ENCODE measurements around the gene ARAP1.

ARAP1 gene

GRCh38 chr11:72743321-72744221 is 8.6 kb downstream of the ARAP1 start:
- no peak for DNase-seq (ENCODE audit: low read depth, low spot score)

- no peak for DNase-seq (ENCODE audit: low read depth, low spot score)
Observed at GRCh38 chr11:72742513-72743320, 9.5 kb downstream of the ARAP1 start.

GRCh38 chr11:72741849-72742512 is 10.2 kb downstream of the ARAP1 start:
- DNase-seq (ENCODE audit: low read depth, low spot score), result no peak

- no peak for DNase-seq (ENCODE audit: low read depth, low spot score)
Observed at GRCh38 chr11:72741429-72741833, 10.8 kb downstream of the ARAP1 start.

DNA sequence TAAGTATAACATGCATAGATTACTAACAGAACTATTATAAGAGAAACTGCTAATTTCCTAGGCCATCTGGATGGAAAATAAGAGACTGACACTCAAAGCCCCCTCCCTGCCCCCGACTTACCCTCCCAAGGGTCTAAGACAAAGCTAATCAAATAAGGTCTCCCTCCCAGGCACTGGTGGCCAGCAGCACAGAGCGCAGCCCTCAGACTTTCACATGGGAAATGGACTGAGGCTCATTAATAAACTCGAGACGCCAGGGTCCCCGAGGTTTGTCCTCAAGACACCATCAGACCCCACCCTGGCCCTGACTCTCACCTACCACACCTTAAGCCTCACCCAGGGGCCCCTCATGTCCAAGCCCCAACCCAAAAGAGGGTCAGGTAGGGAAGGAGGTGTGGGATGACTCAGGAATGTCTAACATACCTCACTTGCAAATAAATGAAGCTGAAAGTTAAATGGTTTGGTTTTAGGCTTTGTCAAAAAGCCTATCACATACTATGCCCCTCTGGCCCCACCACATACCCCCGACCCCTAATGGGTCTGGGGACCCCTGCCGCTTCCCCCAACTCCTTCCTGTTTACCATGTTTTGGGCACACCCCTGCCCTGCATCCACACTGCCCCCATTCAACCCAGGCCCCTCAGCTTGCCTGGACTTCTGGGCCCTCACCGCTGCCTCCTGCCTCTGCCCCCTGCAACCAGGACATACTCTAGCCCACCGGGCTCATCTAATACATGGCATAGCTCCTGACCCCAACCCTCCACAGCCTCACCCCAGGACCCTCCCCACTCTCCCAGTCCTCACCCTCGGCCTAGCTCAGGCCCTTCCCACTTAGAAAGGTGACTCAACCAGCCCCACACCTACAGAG is 11.4 kb downstream of the ARAP1 start:
- DNase-seq (ENCODE audit: low read depth, low spot score), result no peak

- no peak for DNase-seq (ENCODE audit: low read depth, low spot score)
Observed at GRCh38 chr11:72740060-72740424, 12.2 kb downstream of the ARAP1 start.

DNA sequence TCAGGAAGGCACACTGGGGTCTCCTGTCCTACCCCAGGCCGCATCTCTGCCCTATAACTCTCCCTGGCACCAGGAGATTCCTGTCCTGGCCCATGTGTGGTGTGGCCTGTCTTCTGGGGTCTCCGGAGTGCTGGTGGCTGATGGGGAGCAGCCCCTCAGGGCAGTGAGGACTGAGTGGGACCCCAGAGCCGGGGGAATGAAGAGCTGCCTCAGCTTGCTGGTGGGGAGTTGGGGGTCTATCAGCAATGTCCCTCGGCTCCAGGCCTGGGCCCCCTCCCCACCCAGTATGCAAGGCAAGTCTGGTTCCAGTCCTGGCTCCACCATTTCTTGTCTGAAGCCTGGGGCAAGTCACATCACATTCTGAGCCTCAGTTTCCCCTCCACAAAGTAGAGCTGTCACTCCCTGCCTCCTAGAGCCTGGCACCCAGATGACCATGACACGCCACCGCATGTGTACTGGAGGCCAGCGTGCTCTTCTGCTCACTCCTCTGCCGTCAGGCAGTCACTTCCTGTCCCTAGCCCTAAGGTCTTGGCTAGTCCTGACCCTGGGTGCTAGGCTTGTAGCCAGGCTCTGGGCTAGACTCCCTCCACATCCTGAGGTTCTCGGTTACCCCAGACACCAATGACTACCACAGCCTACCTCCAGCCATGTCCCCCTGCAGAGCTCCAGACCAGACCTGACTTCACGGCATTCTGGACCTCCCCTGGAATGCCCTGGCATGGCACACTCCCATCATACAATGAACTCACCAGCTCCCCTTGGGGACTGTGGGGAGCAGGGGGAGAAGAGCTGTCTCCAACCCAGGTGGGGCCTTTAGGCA is 12.8 kb downstream of the ARAP1 start:
- no peak for DNase-seq (ENCODE audit: low read depth, low spot score)

DNA sequence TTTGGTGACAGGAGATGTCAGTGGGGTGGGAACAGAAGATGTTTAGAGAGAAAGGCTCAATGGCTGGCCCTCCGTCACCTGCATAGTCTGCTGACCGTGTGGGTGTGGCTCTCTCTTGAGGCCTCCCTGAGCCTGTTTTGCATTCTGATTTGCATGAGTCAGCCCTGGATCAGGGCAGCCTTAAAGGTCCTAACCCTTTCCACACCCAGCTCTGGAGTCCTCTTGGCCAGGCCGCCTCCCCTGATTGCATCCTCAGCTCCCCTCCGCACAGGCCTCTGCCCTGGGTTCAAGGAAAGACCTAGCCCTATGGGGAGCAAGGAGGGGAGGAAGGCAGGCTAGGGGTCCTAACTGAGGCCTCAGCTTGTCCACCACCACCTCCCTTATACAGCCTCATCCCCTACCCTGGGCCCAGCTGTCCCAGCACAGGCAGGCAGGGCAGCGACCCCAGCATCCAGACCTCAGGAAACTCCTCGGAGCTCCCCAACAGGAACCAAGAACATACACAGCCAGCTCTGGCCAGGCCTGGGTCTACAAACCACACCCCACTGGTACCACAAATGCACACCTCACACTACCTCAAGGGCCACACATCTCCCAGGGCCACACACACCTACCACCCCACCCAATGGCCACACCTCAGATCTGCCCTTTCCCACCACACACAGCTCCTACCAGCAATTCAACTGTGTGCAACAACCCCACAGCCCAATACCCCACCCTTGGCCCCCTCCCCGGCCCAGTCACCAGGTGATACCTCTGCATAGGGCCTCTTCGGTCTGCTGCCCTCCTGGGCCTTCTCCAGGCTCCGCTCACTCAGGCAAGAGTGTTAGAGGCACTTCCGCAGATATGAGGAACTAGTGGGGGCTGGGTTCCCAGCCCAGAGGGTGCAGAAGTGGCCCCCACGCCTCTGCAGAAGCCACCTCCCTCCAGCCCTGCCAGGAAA is 13.7 kb downstream of the ARAP1 start:
- no peak for DNase-seq (ENCODE audit: low read depth, low spot score)

DNA sequence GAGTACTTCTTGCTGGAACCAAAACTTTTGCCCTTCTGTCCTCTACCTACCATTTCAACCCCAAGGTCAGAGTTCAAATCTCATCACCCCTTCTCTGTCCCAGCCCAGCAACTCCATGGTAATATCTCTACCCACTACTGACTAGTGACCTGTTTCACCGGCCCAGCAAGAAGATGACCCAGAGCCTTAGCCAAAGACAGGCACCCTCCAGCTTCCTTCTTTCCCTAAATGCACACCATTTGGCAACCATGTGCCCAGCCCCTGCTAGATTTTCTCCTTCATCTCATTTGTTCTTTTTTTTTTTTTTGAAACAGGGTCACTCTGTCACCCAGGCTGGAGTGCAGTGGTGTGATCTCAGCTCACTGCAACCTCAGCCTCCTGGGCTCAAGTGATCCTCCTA is 14.9 kb downstream of the ARAP1 start:
- no peak for DNase-seq (ENCODE audit: low read depth, low spot score)

DNA sequence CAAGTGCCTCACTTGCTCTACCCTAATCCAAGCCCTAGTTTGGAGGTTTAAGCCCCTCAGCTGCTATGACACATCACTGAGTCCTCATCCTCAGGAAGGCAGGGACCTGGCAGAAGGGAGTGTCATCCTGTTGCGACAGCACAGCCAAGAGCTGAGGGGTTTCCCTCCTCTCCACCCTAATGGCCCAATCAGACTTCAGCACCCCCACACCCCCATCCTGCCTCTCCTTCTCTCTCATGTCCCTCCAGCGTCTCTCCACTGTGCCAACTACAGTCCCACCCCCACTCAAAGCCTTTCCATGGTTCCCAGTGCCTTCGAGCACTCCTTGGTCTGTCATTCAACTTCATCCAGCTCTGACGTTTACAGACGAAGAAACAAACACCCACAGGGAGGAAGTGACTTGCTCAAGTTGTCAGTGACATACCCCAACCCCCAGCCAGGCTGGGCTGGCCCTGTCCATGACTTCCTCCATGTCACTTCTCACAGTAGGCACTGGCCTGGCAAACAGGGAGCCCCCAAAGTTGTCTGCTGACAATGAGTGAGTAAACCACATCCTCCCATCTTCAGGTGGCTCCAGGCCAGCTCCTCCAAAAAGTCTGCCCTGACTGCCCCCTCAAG is 15.6 kb downstream of the ARAP1 start:
- DNase-seq (ENCODE audit: low read depth, low spot score), result no peak

DNA sequence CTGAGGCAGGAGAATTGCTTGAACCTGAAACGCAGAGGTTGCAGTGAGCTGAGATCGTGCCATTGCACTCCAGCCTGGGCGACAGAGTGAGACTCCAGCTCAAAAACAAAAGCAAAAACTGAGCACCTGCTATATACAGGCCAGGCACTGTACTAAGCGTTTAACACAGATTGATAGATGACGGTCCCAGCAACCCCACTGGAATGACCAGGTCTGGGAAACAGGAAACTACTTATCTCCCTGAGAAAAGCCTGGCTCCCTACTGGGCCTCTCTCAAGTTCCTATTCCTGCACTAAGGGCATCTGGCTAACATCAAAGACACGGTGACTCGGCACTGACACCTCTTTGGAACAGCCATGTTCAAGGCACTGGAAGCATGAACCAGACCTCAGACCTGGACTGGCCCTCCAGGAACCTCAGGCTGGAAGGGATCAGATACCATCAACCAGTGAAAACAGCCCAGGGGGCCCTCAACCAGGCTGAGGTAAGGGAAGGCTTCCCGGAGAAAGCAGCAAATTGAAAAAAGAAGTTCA is 16.6 kb downstream of the ARAP1 start:
- DNase-seq (ENCODE audit: low read depth, low spot score), result no peak

GRCh38 chr11:72732329-72732728 is 19.9 kb downstream of the ARAP1 start:
- DNase-seq (ENCODE audit: low read depth, low spot score), result no peak

- DNase-seq (ENCODE audit: low read depth, low spot score), result no peak
Observed at GRCh38 chr11:72730737-72731136, 21.5 kb downstream of the ARAP1 start.

GRCh38 chr11:72730243-72730642 is 22.0 kb downstream of the ARAP1 start:
- no peak for DNase-seq (ENCODE audit: low read depth, low spot score)

DNA sequence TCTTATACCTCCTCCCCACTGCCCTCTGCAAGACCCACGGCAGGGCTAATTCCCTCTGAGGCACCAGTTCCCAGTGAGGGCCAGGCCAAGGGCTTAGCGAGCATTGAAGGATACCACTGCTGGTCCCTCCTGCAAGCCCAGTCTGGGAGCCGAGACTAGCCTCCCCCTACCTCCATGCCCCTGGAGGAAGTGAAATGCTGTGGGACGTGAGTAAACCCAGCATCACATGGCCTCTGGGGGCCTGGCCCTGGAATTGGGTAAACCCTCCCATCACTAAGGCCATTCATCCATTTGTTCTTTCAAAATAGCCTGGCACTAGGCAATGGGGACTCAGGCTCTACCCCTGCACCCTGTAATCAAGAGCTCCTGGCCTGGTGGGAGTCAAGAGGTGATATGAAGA is 24.7 kb downstream of the ARAP1 start:
- DNase-seq (ENCODE audit: low read depth, low spot score), result no peak

DNA sequence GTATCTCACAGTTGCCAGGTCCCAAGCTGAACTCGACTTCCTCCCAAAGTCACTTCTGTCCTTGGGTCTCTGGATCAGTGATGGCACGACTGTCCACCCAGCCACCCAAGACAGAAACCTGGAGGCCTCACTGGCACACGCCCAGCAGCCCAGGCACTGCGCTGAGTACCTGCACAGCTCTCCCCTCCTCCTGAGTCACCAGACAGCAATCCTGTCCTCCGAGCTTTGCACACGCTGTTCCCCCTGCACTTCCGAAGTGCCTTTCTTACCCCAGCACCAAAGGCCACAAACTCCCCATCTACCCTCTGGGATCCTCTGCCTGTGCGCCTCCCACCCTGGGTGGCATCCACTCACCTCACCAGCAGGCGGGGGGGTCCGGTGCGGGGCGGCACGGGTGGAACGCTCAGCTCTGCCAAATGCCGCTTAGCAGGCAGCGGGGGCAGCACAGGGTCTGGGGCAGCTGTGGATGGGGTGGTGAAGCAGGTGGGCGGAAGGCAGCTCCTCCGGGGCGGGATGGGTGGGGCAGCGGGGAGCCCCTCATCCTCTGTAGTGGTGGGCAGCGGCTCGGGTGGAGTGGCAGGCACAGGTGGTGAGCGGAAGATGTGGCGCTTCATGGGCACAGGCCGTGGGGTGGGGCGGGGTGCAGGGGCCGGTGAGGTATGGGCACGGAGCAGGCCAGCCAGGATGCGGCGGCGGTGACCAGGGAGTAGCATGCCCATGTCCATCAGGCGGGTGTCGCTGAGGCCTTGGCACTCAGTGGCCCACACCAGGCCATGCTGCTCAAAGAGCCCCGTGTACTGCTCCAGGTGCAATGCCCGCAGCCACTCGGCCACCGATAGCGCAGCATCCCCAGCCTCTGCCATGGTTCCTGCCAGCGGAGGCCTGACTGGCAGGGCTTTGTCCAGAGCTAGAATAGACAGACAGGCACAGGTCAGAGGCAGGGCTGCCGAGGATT is 25.7 kb downstream of the ARAP1 start:
- DNase-seq (ENCODE audit: low read depth, low spot score), result no peak

- no peak for DNase-seq (ENCODE audit: low read depth, low spot score)
Observed at GRCh38 chr11:72725724-72726028, 26.5 kb downstream of the ARAP1 start.

Data from brain pericyte (primary cell).